Measurements from ENCODE around the gene KIAA0319L. TPM values are rescaled to one million over a fixed set of nuclear protein-coding genes. Genes with fewer than 3 reads are reported as not detected.
A peak's percentile ranks its signal among the peaks of the same experiment; 100 is the strongest.

Gene KIAA0319L
- 58.2 and 58.3 TPM in 2 replicates for total RNA-seq (ENCODE audit: low replicate concordance)

- Mint-ChIP-seq H3K4me3 (peak within 1 kb of the TSS; percentile 98), H3K9me3 (no peaks in the 10 kb centered on the region), H3K27ac (peak within 1 kb of the TSS; percentile 99), H3K4me1 (peaks cover 37% of the 10 kb centered on the region), H3K27me3 (ENCODE audit: insufficient read depth, low read depth) (peaks cover 3% of the 10 kb centered on the region), H3K36me3 (peaks cover 12% of the 10 kb centered on the region)
- peak within 1 kb of the TSS; percentile 98 for H3K4me2 ChIP-seq
- peak; percentile 90 for DNase-seq (ENCODE audit: low spot score)
- H3K4me3 ChIP-seq = peak within 1 kb of the TSS; percentile 97
- H3K27me3 ChIP-seq = no peaks in the 10 kb centered on the region
- H3K36me3 ChIP-seq = no peaks in the 10 kb centered on the region
- H2AFZ ChIP-seq (replicated peaks) = peak within 1 kb of the TSS; percentile 97
- peaks cover 26% of the 10 kb centered on the region for H3K4me1 ChIP-seq
- TF ChIP-seq EZH2phosphoT487 (IDR thresholded peaks at IDR 0.05) (no peak), EZH2 (IDR thresholded peaks at IDR 0.05) (no peak), CTCF (IDR thresholded peaks at IDR 0.05) (no peak)
- H4K20me1 ChIP-seq (ENCODE audit: low read depth) = peaks cover 45% of the 10 kb centered on the region
- peak within 1 kb of the TSS; percentile 95 for H3K27ac ChIP-seq
- H3K79me2 ChIP-seq (ENCODE audit: low read depth) = peaks cover 44% of the 10 kb centered on the region
- no peaks in the 10 kb centered on the region for H3K9me3 ChIP-seq (ENCODE audit: low read depth)
- peak within 1 kb of the TSS; percentile 83 for H3K9ac ChIP-seq
- H3F3A ChIP-seq (ENCODE audit: low read depth) = peaks cover 30% of the 10 kb centered on the region
Measured at GRCh38 chr1:35557118-35557610, at the start of gene KIAA0319L. KIAA0319L (minus strand) TSS chr1:35557403; CDS start chr1:35554491, 2,912 bp downstream.

GRCh38 chr1:35605867-35606182 is 48.6 kb upstream of the KIAA0319L start:
- H3K9ac ChIP-seq = no peak overlapping the region
- no peak for DNase-seq (ENCODE audit: low spot score)
- no peak overlapping the region for H2AFZ ChIP-seq (replicated peaks)
- H3K4me2 ChIP-seq = no peak overlapping the region
- H3K4me3 ChIP-seq = no peak overlapping the region
- no peak for TF ChIP-seq EZH2phosphoT487 (IDR thresholded peaks at IDR 0.05)
- no peak for TF ChIP-seq CTCF (IDR thresholded peaks at IDR 0.05)
- no peak for TF ChIP-seq EZH2 (IDR thresholded peaks at IDR 0.05)
- no peaks in the 10 kb centered on the region for H3K4me1 ChIP-seq
- no peaks in the 10 kb centered on the region for H3K27me3 ChIP-seq
- H3F3A ChIP-seq (ENCODE audit: low read depth) = no peaks in the 10 kb centered on the region
- peaks cover 5% of the 10 kb centered on the region for H4K20me1 ChIP-seq (ENCODE audit: low read depth)
- Mint-ChIP-seq H3K4me3 (no peak overlapping the region), H3K4me1 (peaks cover 20% of the 10 kb centered on the region), H3K27me3 (ENCODE audit: insufficient read depth, low read depth) (no peaks in the 10 kb centered on the region), H3K27ac (no peak overlapping the region), H3K9me3 (no peaks in the 10 kb centered on the region), H3K36me3 (peaks cover 39% of the 10 kb centered on the region)
- no peak overlapping the region for H3K27ac ChIP-seq
- H3K79me2 ChIP-seq (ENCODE audit: low read depth) = peaks cover 18% of the 10 kb centered on the region
- H3K36me3 ChIP-seq = peaks cover 3% of the 10 kb centered on the region
- H3K9me3 ChIP-seq (ENCODE audit: low read depth) = no peaks in the 10 kb centered on the region

GRCh38 chr1:35605071-35605866 is 48.1 kb upstream of the KIAA0319L start:
- Histone ChIP-seq H3K27me3 (no peaks in the 10 kb centered on the region), H3K4me1 (no peaks in the 10 kb centered on the region), H4K20me1 (ENCODE audit: low read depth) (peaks cover 5% of the 10 kb centered on the region), H3K4me2 (no peak overlapping the region), H3K27ac (no peak overlapping the region), H3K9ac (no peak overlapping the region), H3K9me3 (ENCODE audit: low read depth) (no peaks in the 10 kb centered on the region), H3K4me3 (no peak overlapping the region), H3K36me3 (peaks cover 3% of the 10 kb centered on the region), H2AFZ (replicated peaks) (no peak overlapping the region), H3K79me2 (ENCODE audit: low read depth) (peaks cover 18% of the 10 kb centered on the region), H3F3A (ENCODE audit: low read depth) (no peaks in the 10 kb centered on the region)
- Mint-ChIP-seq H3K9me3 (no peaks in the 10 kb centered on the region), H3K4me1 (peaks cover 20% of the 10 kb centered on the region), H3K27me3 (ENCODE audit: insufficient read depth, low read depth) (no peaks in the 10 kb centered on the region), H3K27ac (peak overlapping the region; percentile 42), H3K36me3 (peaks cover 42% of the 10 kb centered on the region), H3K4me3 (no peak overlapping the region)
- no peak for TF ChIP-seq EZH2phosphoT487 (IDR thresholded peaks at IDR 0.05)
- TF ChIP-seq EZH2 (IDR thresholded peaks at IDR 0.05) = no peak
- TF ChIP-seq CTCF (IDR thresholded peaks at IDR 0.05) = no peak
- no peak for DNase-seq (ENCODE audit: low spot score)

Measured in neural progenitor cell (in vitro differentiated cells).